HG03159 (cell line): ENCODE results near the gene TERT.

Experiments
- ATAC-seq: cut with Tn5 transposase; IDR thresholded peaks from one replicate; pipeline ENCODE4 v1.9.1; 2021; ENCODE audit warnings: mild to moderate bottlenecking, moderate library complexity; ENCODE audit not compliant: unreplicated experiment

TERT gene

GRCh38 chr5:1265026-1265425, 29.8 kb downstream of the TERT start:
- ATAC-seq, result no peak

- ATAC-seq, result no peak
Measured at GRCh38 chr5:1264211-1264610, 30.7 kb downstream of the TERT start.

- ATAC-seq, result no peak
Measured at GRCh38 chr5:1262381-1262780, 32.5 kb downstream of the TERT start.

GRCh38 chr5:1261643-1262042, 33.2 kb downstream of the TERT start:
- ATAC-seq, result no peak

- no peak for ATAC-seq
Measured at GRCh38 chr5:1259806-1260480, 34.9 kb downstream of the TERT start.

- ATAC-seq, result no peak
Measured at GRCh38 chr5:1257841-1258240, 37.0 kb downstream of the TERT start.

GRCh38 chr5:1257363-1257762, 37.5 kb downstream of the TERT start:
- ATAC-seq, result no peak

- no peak for ATAC-seq
Measured at GRCh38 chr5:1256776-1257175, 38.1 kb downstream of the TERT start.

GRCh38 chr5:1255081-1255561, 39.7 kb downstream of the TERT start:
- no peak for ATAC-seq

- no peak for ATAC-seq
Measured at GRCh38 chr5:1254196-1254595, 40.7 kb downstream of the TERT start.

GRCh38 chr5:1253456-1254105, 41.3 kb downstream of the TERT start:
- no peak for ATAC-seq

GRCh38 chr5:1252681-1253080, 42.2 kb downstream of the TERT start:
- ATAC-seq, result no peak

- no peak for ATAC-seq
Measured at GRCh38 chr5:1251678-1252580, 42.9 kb downstream of the TERT start.

GRCh38 chr5:1249366-1250280, 45.2 kb downstream of the TERT start:
- no peak for ATAC-seq

- no peak for ATAC-seq
Measured at GRCh38 chr5:1247811-1248210, 47.1 kb downstream of the TERT start.

- ATAC-seq, result no peak
Measured at GRCh38 chr5:1246711-1247431, 48.0 kb downstream of the TERT start.

GRCh38 chr5:1245905-1246576, 48.8 kb downstream of the TERT start:
- no peak for ATAC-seq

- no peak for ATAC-seq
Measured at GRCh38 chr5:1244976-1245375, 49.9 kb downstream of the TERT start.

- no peak for ATAC-seq
Measured at GRCh38 chr5:1244255-1244654, 50.6 kb downstream of the TERT start.
